ENCODE data around the gene SARM1.

Gene SARM1

DNA sequence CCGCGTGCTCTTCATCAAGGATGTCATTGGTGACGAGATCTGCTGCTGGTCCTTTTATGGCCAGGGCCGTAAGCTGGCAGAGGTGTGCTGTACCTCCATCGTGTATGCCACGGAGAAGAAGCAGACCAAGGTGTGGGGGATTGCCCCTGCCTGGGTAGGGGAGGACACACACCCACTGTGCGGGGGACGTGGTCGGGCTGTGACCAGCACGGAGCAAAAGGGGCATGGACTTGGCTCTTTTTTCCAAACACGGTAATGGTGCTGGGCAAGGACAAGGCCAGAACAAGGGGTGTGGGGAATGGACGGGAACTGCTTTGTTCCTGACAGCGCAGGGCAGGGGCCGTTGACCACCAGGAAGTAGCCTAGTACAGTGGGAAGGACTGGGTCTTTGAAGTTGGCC lies 29.2 kb upstream of the SARM1 start:
- DNase-seq, result no peak

DNA sequence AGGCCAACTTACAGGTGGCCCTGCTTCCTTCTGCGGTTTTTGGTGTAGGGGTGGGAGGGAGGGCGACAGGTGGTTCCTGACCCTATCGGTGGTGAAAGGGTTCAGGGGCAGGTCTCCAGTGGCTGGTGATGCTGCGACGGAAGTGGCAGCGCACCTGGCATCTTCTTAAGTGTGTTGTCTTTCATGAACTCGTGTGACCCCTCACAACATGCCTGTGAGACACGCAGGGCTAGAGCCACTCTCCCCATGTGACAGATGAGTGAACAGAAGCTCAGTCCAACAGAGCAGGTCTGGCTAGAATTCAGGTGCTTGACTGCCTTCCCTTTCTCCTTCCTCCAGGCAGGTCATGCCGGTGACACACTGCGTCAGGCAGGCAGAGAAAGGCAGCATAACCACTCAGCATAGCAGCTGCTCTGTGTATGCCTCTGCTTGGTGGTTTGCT lies 28.0 kb upstream of the SARM1 start:
- DNase-seq, result no peak

- DNase-seq, result no peak
These were observed 27.5 kb upstream of the SARM1 start for GRCh38 chr17:28344011-28344410.

DNA sequence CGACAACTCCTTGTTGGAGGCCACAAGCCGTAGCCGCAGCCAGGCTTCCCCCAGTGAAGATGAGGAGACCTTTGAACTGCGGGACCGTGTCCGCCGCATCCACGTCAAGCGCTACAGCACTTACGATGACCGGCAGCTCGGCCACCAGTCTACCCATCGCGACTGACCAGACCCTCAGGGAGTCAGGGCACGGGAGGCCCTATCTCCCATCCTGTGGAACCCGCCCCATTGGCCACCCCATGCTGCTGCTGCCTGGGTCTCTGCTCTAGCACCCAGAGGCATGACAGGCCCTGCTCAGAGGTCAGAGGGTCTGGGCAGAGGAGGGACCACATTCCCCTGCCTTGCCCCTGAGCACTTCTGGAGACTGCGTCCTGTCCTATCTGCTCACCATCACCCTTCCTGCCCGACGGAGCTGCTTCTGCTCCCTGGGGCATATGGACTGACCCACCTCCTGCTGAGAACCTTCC lies 27.0 kb upstream of the SARM1 start:
- DNase-seq, result no peak

DNA sequence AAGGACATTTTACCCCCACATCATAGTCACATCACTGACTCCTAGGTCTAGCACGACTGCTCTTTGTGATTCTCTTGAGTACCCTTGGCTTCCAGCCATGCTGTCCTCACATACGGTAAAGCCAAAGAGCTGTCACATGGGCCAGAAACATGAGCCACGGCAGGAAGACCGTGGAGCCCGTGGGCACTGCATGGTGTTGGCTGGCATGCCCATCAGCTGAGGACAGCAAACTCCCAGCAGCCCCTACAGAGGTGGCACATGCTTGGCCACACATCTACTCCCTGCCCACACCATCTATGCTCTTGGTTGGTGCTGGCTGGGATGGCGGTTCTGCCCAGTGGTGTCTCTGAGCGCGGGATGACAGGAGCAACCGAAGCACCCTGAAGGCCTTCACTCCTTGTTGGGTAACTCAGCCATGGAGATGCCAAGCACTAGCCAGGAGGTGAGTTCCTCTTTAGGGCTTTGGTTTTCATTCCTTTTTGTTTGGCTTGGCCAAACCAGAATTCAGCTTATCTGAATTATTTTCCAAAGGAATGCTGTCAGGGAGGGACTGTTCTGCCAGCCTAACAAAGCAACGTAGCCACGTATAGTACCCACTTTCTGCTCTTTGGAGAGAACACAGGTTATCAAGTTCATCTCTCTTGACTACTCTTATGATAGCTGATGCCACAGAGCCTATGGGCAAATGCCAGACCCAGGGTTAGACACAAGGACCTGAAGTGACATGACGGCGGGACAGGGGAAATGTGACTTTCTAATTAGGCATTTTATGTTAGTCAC lies 25.9 kb upstream of the SARM1 start:
- DNase-seq, result no peak

DNA sequence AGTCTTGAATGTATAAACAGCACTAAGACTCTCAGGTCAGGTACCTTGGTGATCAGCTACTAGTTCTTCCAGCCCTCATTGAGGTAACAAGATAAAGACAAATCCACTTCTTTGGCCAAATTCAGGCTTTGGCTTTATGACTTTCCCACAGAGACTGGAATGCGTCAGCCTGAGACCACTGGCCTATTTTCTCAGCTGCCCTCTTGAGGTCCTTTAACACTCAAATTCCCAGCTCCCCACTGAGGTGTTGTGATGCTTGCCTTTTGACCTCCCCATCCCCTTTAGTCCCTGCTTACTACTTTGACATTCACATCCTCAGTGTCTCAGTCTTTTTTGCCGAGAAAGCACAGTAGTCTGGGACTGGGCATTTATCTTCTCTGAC lies 25.3 kb upstream of the SARM1 start:
- no peak for DNase-seq

GRCh38 chr17:28346746-28347246 lies 24.7 kb upstream of the SARM1 start:
- no peak for DNase-seq

- DNase-seq, result no peak
These were observed 24.1 kb upstream of the SARM1 start for GRCh38 chr17:28347261-28347891.

GRCh38 chr17:28348979-28349378 lies 22.5 kb upstream of the SARM1 start:
- DNase-seq, result no peak

- no peak for DNase-seq
These were observed 21.2 kb upstream of the SARM1 start for GRCh38 chr17:28350271-28350670.

DNA sequence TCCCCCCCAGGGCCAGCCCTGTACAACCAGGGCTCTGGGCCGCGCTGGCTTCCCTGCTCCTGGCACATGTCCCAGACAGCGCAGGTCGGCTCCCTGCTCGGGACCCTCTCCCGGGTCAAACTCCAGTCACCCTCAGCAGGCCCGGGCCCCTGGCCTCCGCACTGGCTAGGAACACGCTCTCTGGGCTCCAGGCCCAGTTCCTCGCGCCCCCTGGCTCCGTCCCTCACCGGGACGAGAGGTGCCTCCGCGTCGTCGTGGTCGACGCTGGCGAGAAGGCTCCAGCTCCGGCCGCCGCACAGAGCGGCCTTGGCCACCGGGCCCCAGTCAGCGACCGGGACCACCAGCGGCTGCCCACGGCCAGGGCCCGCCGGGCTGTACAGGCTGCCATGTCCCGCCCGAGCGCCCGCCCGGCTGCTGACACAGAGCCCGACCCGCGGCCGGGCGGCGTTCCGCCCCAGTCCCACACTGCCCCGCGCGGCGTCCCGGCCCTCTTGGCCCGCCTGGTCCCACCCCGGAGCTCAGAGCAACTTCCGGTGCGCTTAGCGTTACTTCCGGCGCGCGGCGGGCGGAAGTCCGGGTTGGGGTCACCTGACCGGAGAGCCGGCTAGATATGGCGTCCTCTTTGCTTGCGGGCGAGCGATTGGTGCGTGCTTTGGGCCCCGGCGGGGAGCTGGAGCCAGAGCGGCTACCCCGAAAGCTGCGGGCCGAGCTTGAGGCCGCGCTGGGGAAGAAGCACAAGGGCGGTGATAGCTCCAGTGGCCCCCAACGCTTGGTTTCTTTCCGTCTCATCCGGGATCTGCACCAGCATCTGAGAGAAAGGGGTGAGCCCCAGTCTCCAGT lies 14.2 kb upstream of the SARM1 start, which contains the start of gene POLDIP2:
Gene POLDIP2, minus strand, starts transcription at position 467 of the 840 bp plus-strand sequence. Its CDS starts 79 bp downstream, at position 388.
- DNase-seq, result peak; percentile 98

DNA sequence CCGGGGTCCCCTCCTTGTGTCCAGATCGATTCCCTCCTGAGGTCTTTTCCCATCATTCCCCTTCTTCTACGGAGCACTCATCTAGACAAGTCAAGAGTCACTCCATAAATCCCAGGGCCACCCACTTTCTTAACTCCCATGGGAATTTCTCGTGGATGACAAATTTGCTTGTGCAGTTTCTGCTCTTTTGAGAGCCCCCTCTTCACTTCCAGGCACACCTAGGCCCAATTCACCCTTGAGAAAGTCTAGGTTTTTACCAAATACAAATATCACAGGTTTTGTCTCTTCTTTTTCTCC lies 13.6 kb upstream of the SARM1 start:
- DNase-seq, result no peak

- DNase-seq, result no peak
These were observed 8.3 kb upstream of the SARM1 start for GRCh38 chr17:28363186-28363585.

GRCh38 chr17:28363776-28364650 lies 7.5 kb upstream of the SARM1 start:
- DNase-seq, result no peak

DNA sequence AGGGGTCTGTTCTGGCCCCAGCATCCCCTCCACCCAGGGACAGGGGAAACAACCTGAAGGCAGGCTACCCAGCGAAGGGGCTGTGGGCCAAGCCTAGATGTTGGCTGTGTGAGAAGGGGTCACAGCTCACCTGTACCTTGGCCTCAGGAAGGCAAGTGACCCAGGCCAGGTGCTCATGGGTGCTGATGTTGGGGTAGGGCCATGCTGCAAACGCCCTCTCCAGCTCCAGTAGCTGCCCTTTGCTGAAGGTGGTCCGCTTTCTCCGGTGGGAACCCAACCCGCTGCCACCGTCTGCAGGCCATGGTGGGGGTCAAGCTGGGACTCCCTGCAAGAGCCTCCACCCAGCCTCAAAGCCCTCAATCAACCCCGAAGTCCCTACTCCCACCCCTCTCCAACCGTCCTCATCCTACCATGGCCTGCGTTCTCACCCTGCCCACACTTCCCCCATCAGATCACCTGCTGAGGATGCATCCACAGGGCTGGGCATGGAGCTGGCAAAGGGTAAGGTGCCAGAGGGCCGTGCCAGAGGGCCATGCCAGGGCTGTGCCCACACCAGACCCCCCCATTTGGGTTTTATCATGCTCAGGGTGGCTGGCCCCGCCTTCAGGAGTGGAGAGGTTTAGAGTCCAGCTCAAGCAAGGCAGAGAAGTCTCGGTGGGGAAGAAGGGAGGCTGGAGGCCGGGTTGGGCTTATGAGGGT lies 6.7 kb upstream of the SARM1 start, which contains the start of gene SEBOX:
Gene SEBOX, minus strand, starts transcription at position 535 of the 699 bp plus-strand sequence. Its CDS starts 48 bp downstream, at position 487.
- no peak for DNase-seq

- no peak for DNase-seq
These were observed 6.0 kb upstream of the SARM1 start for GRCh38 chr17:28365487-28365886.

- DNase-seq, result no peak
These were observed 4.9 kb upstream of the SARM1 start for GRCh38 chr17:28366605-28367004.

DNA sequence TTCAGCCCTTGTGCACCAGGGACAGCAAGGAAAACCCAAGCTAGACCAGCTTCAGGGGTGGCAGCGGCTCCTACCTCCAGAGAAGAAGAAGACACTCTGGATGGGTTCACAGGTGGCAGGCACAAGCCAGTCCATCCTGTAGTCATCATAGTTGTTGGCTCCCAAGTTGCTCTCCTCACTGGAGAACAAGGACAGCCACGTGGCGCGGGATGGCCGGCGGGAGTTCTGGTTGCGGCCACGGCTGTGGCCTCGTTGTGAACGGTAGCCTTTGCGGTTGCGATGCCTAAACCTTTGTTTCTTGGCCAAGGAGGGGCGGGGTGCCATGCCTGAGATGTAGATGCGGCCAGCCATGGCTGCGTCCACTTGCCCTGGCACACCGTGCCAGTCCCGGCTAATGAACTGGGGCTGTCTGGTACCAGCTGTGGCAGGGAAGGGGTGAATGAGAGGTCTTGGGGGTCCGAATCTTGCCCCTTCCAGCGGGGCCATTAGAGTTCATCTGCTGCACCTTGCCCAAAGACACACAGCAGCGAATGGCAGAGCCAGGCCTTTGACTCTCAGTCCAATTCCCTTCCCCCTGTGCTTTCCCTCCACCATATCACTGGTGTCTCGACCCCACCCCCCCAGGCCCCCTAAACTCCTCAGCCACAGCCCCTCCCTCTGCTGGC lies 3.7 kb upstream of the SARM1 start:
- DNase-seq, result no peak

DNA sequence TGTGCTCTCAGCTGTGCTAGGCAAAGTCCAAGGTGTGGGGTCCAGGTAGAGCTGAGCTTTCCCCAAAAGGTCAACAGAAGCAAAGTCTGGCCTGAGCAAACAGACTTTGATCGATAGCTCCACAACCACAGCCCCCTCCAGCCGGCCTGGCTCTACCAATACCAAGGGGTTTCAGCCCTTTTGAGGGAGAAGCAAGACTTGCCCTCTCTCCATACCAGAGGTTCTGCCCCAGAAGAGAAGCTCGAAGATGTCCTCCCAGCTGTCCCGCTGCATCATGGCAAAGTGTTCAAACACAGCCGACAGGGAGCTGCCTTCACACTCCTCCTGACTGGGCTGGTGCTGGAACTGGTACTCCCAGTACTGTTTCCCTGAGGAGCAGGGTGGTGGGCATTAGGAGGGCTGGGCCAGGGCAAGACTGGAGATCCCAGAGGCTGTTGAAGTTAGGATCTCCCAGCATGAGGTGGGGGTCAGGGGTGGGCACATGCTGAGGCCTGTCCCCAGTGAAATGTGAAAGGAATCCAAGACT lies 3.1 kb upstream of the SARM1 start:
- DNase-seq, result no peak

GRCh38 chr17:28368915-28369683 lies 2.4 kb upstream of the SARM1 start:
- DNase-seq, result no peak
